GM20000 (cell line): ENCODE results near the gene THAP8.
"Not testable (repeated sequence)": the region's sequence is repeated elsewhere in the genome, so short reads cannot be mapped to it uniquely, and the experiment has no call there.

Experiments used
- DNase-seq: peaks from one replicate; pipeline ENCODE4 v3.0.0; 2012; ENCODE audit warnings: low spot score
- CTCF ChIP-seq: IDR thresholded peaks from 2 replicates; pipeline ENCODE4 v1.5.1; 2012; ENCODE audit warnings: mild to moderate bottlenecking, control low read depth; ENCODE audit errors: extremely low read depth, missing control alignments

THAP8 gene

GRCh38 chr19:36051236-36051635, 2.8 kb downstream of the THAP8 start:
- no peak for DNase-seq
- TF ChIP-seq CTCF = peak; percentile 26

- TF ChIP-seq CTCF = no peak
- no peak for DNase-seq
These were observed 4.9 kb downstream of the THAP8 start for GRCh38 chr19:36049080-36049698.

GRCh38 chr19:36047835-36048234, 6.2 kb downstream of the THAP8 start:
- no peak for TF ChIP-seq CTCF
- DNase-seq = no peak

GRCh38 chr19:36046443-36047050, 7.5 kb downstream of the THAP8 start:
- no peak for DNase-seq
- no peak for TF ChIP-seq CTCF

GRCh38 chr19:36043952-36044351, 10.1 kb downstream of the THAP8 start:
- no peak for TF ChIP-seq CTCF
- no peak for DNase-seq

- no peak for TF ChIP-seq CTCF
- DNase-seq = no peak
These were observed 12.3 kb downstream of the THAP8 start for GRCh38 chr19:36041831-36042230.

- not testable (repeated sequence) for DNase-seq
These were observed 13.0 kb downstream of the THAP8 start for GRCh38 chr19:36041092-36041491.

- DNase-seq = no peak
- TF ChIP-seq CTCF = no peak
These were observed 13.6 kb downstream of the THAP8 start for GRCh38 chr19:36040495-36040894.
